ENCODE results near the gene PFN1. TPM values are rescaled to one million over a fixed set of nuclear protein-coding genes. Genes with fewer than 3 reads are reported as not detected.

PFN1 gene
- total RNA-seq, 1 experiment from 2014 or later, result 1,213 TPM

- no peak for TF ChIP-seq CEBPB (IDR thresholded peaks at IDR 0.05; ENCODE audit: low read depth)
- no peak for TF ChIP-seq ATF3 (IDR thresholded peaks at IDR 0.05)
- no peak for TF ChIP-seq ZBTB33 (IDR thresholded peaks at IDR 0.05; ENCODE audit: extremely low read depth, insufficient replicate concordance, low read length)
- no peak for TF ChIP-seq EZH2phosphoT487 (IDR thresholded peaks at IDR 0.05; ENCODE audit: borderline replicate concordance)
- no peak for TF ChIP-seq POLR2AphosphoS5 (IDR thresholded peaks at IDR 0.05; ENCODE audit: low read depth, low read length)
- no peak for TF ChIP-seq SRF (IDR thresholded peaks at IDR 0.05; ENCODE audit: low read depth)
- no peak for TF ChIP-seq RAD21 (IDR thresholded peaks at IDR 0.05; ENCODE audit: low read depth)
- TF ChIP-seq EZH2 (IDR thresholded peaks at IDR 0.05), result no peak
- TF ChIP-seq FOSL1 (IDR thresholded peaks at IDR 0.05; ENCODE audit: low read depth), result no peak
- TF ChIP-seq SIN3A (IDR thresholded peaks at IDR 0.05; ENCODE audit: low read depth), result no peak
- no peak for TF ChIP-seq ELF1 (IDR thresholded peaks at IDR 0.05; ENCODE audit: borderline replicate concordance, low read depth)
- TF ChIP-seq EGR1 (IDR thresholded peaks at IDR 0.05; ENCODE audit: low read depth), result no peak
- no peak for TF ChIP-seq CTCF (IDR thresholded peaks at IDR 0.05 in 2 of 3, conservative IDR thresholded peaks at IDR 0.05 in 1 of 3; ENCODE audit: borderline replicate concordance in 1 of 3, insufficient read depth in 1 of 3, low read depth in 2 of 3, low read length in 2 of 3)
- no peak for TF ChIP-seq ZFX (IDR thresholded peaks at IDR 0.05)
- TF ChIP-seq YY1 (IDR thresholded peaks at IDR 0.05; ENCODE audit: extremely low read depth, insufficient replicate concordance, low read depth, low read length), result no peak
- TF ChIP-seq TCF7L2 (IDR thresholded peaks at IDR 0.05; ENCODE audit: borderline replicate concordance, extremely low read depth, insufficient read depth, insufficient read length), result no peak
- TF ChIP-seq SP1 (IDR thresholded peaks at IDR 0.05; ENCODE audit: low read depth), result no peak
- TF ChIP-seq MAX (IDR thresholded peaks at IDR 0.05), result no peak
- no peak for TF ChIP-seq JUND (IDR thresholded peaks at IDR 0.05)
- TF ChIP-seq POLR2A (IDR thresholded peaks at IDR 0.05; ENCODE audit: borderline replicate concordance, extremely low read depth, insufficient read depth, insufficient read length), result no peak
- Histone ChIP-seq H3K27me3 (ENCODE audit: insufficient read depth, low read length) (no peaks in the 10 kb centered on the region), H3K9me3 (ENCODE audit: control insufficient read depth in 1 of 2, insufficient read depth in 1 of 2, low read depth in 1 of 2, low read length in 2 of 2) (no peaks in the 10 kb centered on the region), H3K36me3 (ENCODE audit: control insufficient read depth in 1 of 2, insufficient read depth in 2 of 2, low read length in 2 of 2) (no peaks in the 10 kb centered on the region), H3K4me3 (replicated peaks in 1 of 2; ENCODE audit: low read depth in 1 of 2, low read length in 2 of 2) (no peak overlapping the region), H3K9me2 (ENCODE audit: insufficient read depth) (no peaks in the 10 kb centered on the region), H3K4me1 (ENCODE audit: control insufficient read depth in 1 of 2, insufficient read depth in 2 of 2, low read length in 2 of 2) (peaks cover 4 to 5% of the 10 kb centered on the region in 2 experiments; a peak in 2 of 4 replicates), H3K9ac (ENCODE audit: low read length) (no peak overlapping the region), H4K20me1 (ENCODE audit: insufficient read depth) (no peaks in the 10 kb centered on the region), H2AFZ (ENCODE audit: low read depth, low read length, poor library complexity, severe bottlenecking) (no peak overlapping the region), H3K79me2 (ENCODE audit: insufficient read depth, low read length) (peaks cover 4% of the 10 kb centered on the region; the same call in 1 of the 2 replicates), H3K4me2 (ENCODE audit: low read length) (no peak overlapping the region), H3K27ac (ENCODE audit: low read depth, low read length) (no peak overlapping the region)
- ATAC-seq (no peak), DNase-seq (ENCODE audit: low read depth, low spot score) (no peak)
- BruUV-seq (replicated peaks), result TSS peak; percentile 63
- intact Hi-C loops (cut with micrococcal nuclease), result no loop called here
- ChIA-PET CTCF (no interaction called here), RAD21 (ENCODE audit: low non-redundant PET in 1 of 2, low total read pairs in 2 of 2, uncharacterized antibody in 2 of 2, unreplicated experiment in 2 of 2) (no interaction called here), POLR2A (interaction anchor here (4.6 kb wide), 1 partner anchor 8 kb away, joined by 27 read pairs; the partner anchor contains the start of gene SPAG7)
These were observed 11.1 kb upstream of the PFN1 start for GRCh38 chr17:4959261-4959965.

All from HCT116 (cell line).